Breast epithelium (tissue), 4 donors: ENCODE data around the gene RTEL1. TPM values are rescaled to one million over a fixed set of nuclear protein-coding genes. Genes with fewer than 3 reads are reported as not detected.

Experiments
- DNase-seq, 2 donors: peaks; one replicate each; pipeline ENCODE4 v3.0.0-alpha.2; 2019; ENCODE audit warnings: low spot score in 2 of 2
- H3K27ac ChIP-seq, 2 donors: fragments of 200-600 bp; sonication (generic) in 1 of 2; one replicate each; pipeline ENCODE4 v1.5.1; 2016 to 2019; ENCODE audit warnings: mild to moderate bottlenecking in 1 of 2
- H3K27me3 ChIP-seq, 2 donors: fragments of 200-600 bp; sonication (generic) in 1 of 2; one replicate each; pipeline versions ENCODE4 v1.5.1 to v1.6.0; 2017 to 2019; ENCODE audit warnings: control low read depth in 1 of 2, mild to moderate bottlenecking in 1 of 2
- H3K36me3 ChIP-seq: fragments of 200-600 bp; one replicate; pipeline ENCODE4 v1.5.1; 2019
- H3K4me1 ChIP-seq, 2 donors: fragments of 200-600 bp; sonication (generic); one replicate each; pipeline ENCODE4 v1.5.1; 2016 to 2019; ENCODE audit warnings: control low read depth in 1 of 2
- H3K4me3 ChIP-seq, 3 donors: fragments of 200-600 bp; sonication (generic); 1 replicate in 2 of 3; 2 replicates in 1 of 3; pipeline ENCODE4 v1.5.1; 2016 to 2019; ENCODE audit warnings: mild to moderate bottlenecking in 3 of 3, moderate library complexity in 2 of 3
- H3K9me3 ChIP-seq, 2 donors: fragments of 200-600 bp; sonication (generic) in 1 of 2; one replicate each; pipeline ENCODE4 v1.5.1; 2016 to 2019; ENCODE audit warnings: control low read depth in 1 of 2
- CTCF ChIP-seq, 3 donors: fragments of 450-650 bp; IDR thresholded peaks; one replicate each; pipeline ENCODE4 v1.5.1; 2016 to 2017; ENCODE audit warnings: antibody characterized with exemption in 3 of 3, mild to moderate bottlenecking in 3 of 3, moderate library complexity in 3 of 3
- POLR2A ChIP-seq: fragments of 450-650 bp; IDR thresholded peaks from one replicate; pipeline ENCODE4 v1.6.1; 2016; ENCODE audit warnings: antibody characterized with exemption, mild to moderate bottlenecking, moderate library complexity
- POLR2AphosphoS5 ChIP-seq, 3 donors: sonication (generic); formaldehyde crosslinking; IDR thresholded peaks; one replicate each; pipeline ENCODE4 v1.6.1; 2017; ENCODE audit warnings: antibody characterized with exemption in 3 of 3
- intact Hi-C: fragments of 100-400 bp; cut with DNase I; formaldehyde crosslinking; loops from one replicate; pipeline ENCODE4 v1.15.1; 2023; ENCODE audit warnings: low total_unique reads
- total RNA-seq, 3 donors: library from RNA; depleted of rRNA; stranded (reverse); fragments of >200 nt; gene quantifications; one replicate each; pipeline ENCODE4 v1.1.0, GENCODE V29; 2016

The RTEL1 gene
- total RNA-seq, 3 donors from 2014 or later: 12.5 to 22.3 (median 15.1) TPM

DNA sequence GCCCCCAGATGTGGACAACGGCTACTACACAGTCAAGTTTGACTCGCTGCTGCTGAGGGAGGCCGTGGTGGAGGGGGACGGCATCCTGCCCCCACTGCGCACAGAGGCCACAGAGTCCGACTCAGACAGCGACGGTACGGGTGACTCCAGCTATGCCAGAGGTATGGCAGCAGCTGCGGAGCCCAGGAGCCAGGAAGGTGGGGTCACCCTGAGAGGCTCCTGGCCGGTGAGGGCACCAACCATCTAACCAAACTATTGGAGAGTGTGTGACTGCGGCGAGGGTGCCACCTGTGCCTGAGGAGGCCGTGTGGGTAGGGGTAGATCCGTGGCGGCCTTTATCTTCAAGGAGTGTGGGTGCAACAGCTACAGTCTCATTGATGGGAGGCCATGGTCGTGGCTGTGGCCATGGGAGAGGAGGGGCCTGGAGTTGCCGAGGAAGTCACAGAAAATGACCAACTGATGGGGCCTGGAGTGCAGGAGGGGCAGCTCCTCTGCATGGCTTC, 75.5 kb downstream of the RTEL1 start:
- DNase-seq: no peak

DNA sequence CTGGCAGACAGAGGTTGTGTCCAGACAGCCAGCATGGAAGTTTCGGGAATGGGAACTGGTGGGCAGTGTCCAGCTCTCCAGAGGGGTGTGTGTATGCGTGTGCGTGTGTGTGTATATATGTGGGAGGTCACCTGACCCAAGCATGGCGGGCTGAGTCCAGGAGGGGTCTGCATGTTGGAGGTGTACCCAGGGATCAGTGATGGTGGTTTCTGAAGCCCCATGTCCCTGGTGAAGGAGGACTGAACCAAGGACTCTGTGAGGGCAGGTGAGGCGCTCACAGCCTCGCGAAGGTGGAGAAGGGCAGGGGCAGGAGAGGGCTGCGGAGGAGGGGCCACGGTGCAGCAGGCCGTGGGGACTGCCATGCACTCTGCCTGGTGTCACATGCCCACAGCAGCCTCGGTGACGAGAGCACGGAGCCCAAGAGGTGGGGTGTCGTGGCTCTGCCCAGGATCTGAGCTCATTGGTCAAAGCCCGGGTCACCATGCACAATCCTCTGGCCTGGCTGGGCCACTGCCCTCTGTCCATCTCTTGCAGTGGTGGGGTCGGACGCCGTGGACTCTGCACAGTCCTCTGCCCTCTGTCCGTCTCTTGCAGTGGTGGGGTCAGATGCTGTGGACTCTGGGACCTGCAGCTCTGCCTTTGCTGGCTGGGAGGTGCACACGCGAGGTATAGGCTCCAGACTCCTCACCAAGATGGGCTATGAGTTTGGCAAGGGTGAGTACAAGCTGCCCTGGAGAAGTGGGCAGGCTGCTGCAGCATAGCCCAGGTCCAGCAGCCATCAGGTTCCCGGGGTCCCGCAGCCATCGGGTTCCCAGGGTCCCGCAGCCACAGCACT, 76.2 kb downstream of the RTEL1 start:
- H3K4me1 ChIP-seq: peaks cover 13 to 14% of the 10 kb centered on the region in 2 donors
- H3K27ac ChIP-seq: no peak overlapping the region
- no peak overlapping the region for H3K4me3 ChIP-seq
- no peak for TF ChIP-seq POLR2A
- no peak for TF ChIP-seq POLR2AphosphoS5 (IDR thresholded peaks at IDR 0.05)
- TF ChIP-seq CTCF (IDR thresholded peaks at IDR 0.05): no peak
- no peaks in the 10 kb centered on the region for H3K36me3 ChIP-seq
- intact Hi-C loops: no loop called here
- H3K9me3 ChIP-seq: no peaks in the 10 kb centered on the region
- no peak for DNase-seq
- H3K27me3 ChIP-seq: no peaks in the 10 kb centered on the region

More for the DNA sequence above, 75.5 kb downstream of the RTEL1 start:
- Histone ChIP-seq H3K4me3 (no peak overlapping the region), H3K27me3 (no peaks in the 10 kb centered on the region), H3K9me3 (no peaks in the 10 kb centered on the region), H3K27ac (no peak overlapping the region), H3K36me3 (no peaks in the 10 kb centered on the region), H3K4me1 (peaks cover 11 to 13% of the 10 kb centered on the region in 2 donors)
- TF ChIP-seq CTCF (IDR thresholded peaks at IDR 0.05) (no peak), POLR2A (no peak), POLR2AphosphoS5 (IDR thresholded peaks at IDR 0.05) (no peak)
- intact Hi-C loops: no loop called here

- Histone ChIP-seq H3K27me3 (no peaks in the 10 kb centered on the region), H3K9me3 (no peaks in the 10 kb centered on the region), H3K36me3 (no peaks in the 10 kb centered on the region), H3K27ac (no peak overlapping the region), H3K4me1 (peaks cover 13 to 14% of the 10 kb centered on the region in 2 donors), H3K4me3 (no peak overlapping the region)
- intact Hi-C loops: no loop called here
- no peak for DNase-seq
- no peak for TF ChIP-seq POLR2AphosphoS5 (IDR thresholded peaks at IDR 0.05)
- no peak for TF ChIP-seq POLR2A
- no peak for TF ChIP-seq CTCF (IDR thresholded peaks at IDR 0.05)
These were observed 77.1 kb downstream of the RTEL1 start for GRCh38 chr20:63734946-63735858.

DNA sequence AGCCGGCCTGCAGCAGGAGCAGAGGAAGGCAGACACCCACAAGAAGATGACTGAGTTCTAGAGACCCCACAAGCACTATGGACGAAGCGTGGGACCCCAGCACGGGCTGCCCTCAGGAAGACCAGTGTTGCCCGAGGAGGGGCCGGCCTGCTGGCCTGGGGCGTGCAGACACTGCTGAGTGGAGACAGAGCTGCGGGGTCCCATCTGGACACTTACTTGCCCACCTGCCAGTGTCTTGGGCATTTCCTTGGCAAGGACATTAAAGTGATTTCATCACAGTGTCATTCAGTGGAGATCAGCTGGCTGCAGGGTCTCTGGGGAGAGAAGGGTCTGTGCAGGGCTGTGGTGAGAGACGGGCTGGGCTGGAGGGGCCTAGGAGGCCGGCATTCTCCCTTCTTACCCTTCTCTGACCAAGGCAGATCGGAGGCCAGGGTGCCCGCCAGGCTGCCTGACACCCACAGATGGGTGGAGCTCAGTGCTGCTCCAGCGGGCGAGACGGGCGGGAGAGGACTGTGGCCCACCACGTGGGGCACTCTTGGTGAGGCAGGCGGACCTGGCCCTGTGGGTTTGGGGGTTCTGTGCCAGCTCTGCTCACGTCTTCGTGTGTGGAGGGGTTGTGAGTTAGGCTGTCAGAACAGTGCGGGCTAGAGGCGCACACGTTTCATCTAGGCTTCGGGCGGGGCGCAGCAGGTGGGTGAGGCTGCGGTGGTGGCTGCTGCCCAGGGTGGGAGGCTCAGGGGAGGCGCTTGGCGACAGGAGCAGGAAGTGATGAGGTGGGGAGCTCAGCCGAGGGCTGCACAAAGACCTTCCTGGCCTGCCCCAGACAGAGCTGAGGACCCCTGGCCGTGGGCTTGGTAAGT, 78.0 kb downstream of the RTEL1 start, which contains the start of gene LIME1:
LIME1 (plus strand) TSS at position 806 of the 860 bp plus-strand sequence. CDS start 886 bp downstream, outside the sequence.
- DNase-seq: no peak
- TF ChIP-seq CTCF (IDR thresholded peaks at IDR 0.05) (no peak), POLR2A (no peak), POLR2AphosphoS5 (IDR thresholded peaks at IDR 0.05) (no peak)
- H3K36me3 ChIP-seq: no peaks in the 10 kb centered on the region
- no peaks in the 10 kb centered on the region for H3K27me3 ChIP-seq
- peak within 1 kb of the TSS in 1 of 2 donors; percentile 7 for H3K27ac ChIP-seq
- intact Hi-C loops: no loop called here
- H3K4me1 ChIP-seq: peaks cover 16 to 17% of the 10 kb centered on the region in 2 donors
- no peaks in the 10 kb centered on the region for H3K9me3 ChIP-seq
- H3K4me3 ChIP-seq: peak within 1 kb of the TSS; percentile 9 to 89 (median 40)
